Measurements from ENCODE around the gene SDSL.
A peak's percentile ranks its signal among the peaks of the same experiment; 100 is the strongest.

Gene SDSL

GRCh38 chr12:113413488-113413939 lies 8.7 kb upstream of the SDSL start:
- H2AK5ac ChIP-seq (ENCODE audit: low read length): no peak overlapping the region
- H3K79me1 ChIP-seq (ENCODE audit: low read length): no peaks in the 10 kb centered on the region
- no peak overlapping the region for H2BK12ac ChIP-seq (ENCODE audit: low read length)
- H2BK5ac ChIP-seq (ENCODE audit: low read depth, low read length, poor library complexity): no peak overlapping the region
- no peak overlapping the region for H3K18ac ChIP-seq (ENCODE audit: low read length)
- no peak overlapping the region for H3K27ac ChIP-seq (ENCODE audit: low read depth, low read length)
- no peaks in the 10 kb centered on the region for H3K4me1 ChIP-seq (ENCODE audit: control insufficient read depth in 1 of 2, insufficient read depth in 2 of 2, low read length in 2 of 2)
- H2BK120ac ChIP-seq (ENCODE audit: insufficient read depth, low read length, poor library complexity): no peak overlapping the region
- WGBS (ENCODE audit: extremely low coverage, insufficient coverage, insufficient read length): no CpG with 5 or more reads among the region's 11 CpGs
- no peaks in the 10 kb centered on the region for H3K9me3 ChIP-seq (ENCODE audit: insufficient read depth, low read depth, low read length)
- peak in 1 of 2 donors; percentile 21 for DNase-seq
- H4K91ac ChIP-seq (ENCODE audit: low read depth, low read length): no peak overlapping the region
- no peaks in the 10 kb centered on the region for H3K79me2 ChIP-seq (ENCODE audit: control insufficient read depth, insufficient read depth, low read length, poor library complexity)
- no peak overlapping the region for H3K4ac ChIP-seq (ENCODE audit: low read depth, low read length)
- H2AFZ ChIP-seq (ENCODE audit: insufficient read depth, low read length, poor library complexity): no peak overlapping the region
- H4K8ac ChIP-seq (ENCODE audit: low read depth, low read length): no peak overlapping the region
- no peak overlapping the region for H3K23ac ChIP-seq (ENCODE audit: low read length)
- H3K14ac ChIP-seq (ENCODE audit: low read length): no peak overlapping the region
- no peaks in the 10 kb centered on the region for H3K27me3 ChIP-seq (ENCODE audit: insufficient read depth, low read length)
- H3K4me2 ChIP-seq (ENCODE audit: low read length): no peak overlapping the region
- no peaks in the 10 kb centered on the region for H3K36me3 ChIP-seq (ENCODE audit: control insufficient read depth in 1 of 2, insufficient read depth in 2 of 2, low read length in 2 of 2)
- no peak overlapping the region for H4K12ac ChIP-seq (ENCODE audit: low read depth, low read length)
- no peak overlapping the region for H3K4me3 ChIP-seq (ENCODE audit: low read depth, low read length)
- no peak overlapping the region for H3K9ac ChIP-seq (ENCODE audit: low read length)

GRCh38 chr12:113414519-113415038 lies 7.6 kb upstream of the SDSL start:
- no peak overlapping the region for H2BK12ac ChIP-seq (ENCODE audit: low read length)
- H3K14ac ChIP-seq (ENCODE audit: low read length): no peak overlapping the region
- H3K79me1 ChIP-seq (ENCODE audit: low read length): no peaks in the 10 kb centered on the region
- H3K36me3 ChIP-seq (ENCODE audit: control insufficient read depth in 1 of 2, insufficient read depth in 2 of 2, low read length in 2 of 2): no peaks in the 10 kb centered on the region
- no peaks in the 10 kb centered on the region for H3K79me2 ChIP-seq (ENCODE audit: control insufficient read depth, insufficient read depth, low read length, poor library complexity)
- H4K91ac ChIP-seq (ENCODE audit: low read depth, low read length): no peak overlapping the region
- no peak overlapping the region for H3K4me2 ChIP-seq (ENCODE audit: low read length)
- no peaks in the 10 kb centered on the region for H3K9me3 ChIP-seq (ENCODE audit: insufficient read depth, low read depth, low read length)
- no peak overlapping the region for H3K18ac ChIP-seq (ENCODE audit: low read length)
- no peak overlapping the region for H2BK5ac ChIP-seq (ENCODE audit: low read depth, low read length, poor library complexity)
- H3K4me1 ChIP-seq (ENCODE audit: control insufficient read depth in 1 of 2, insufficient read depth in 2 of 2, low read length in 2 of 2): no peaks in the 10 kb centered on the region
- H3K9ac ChIP-seq (ENCODE audit: low read length): no peak overlapping the region
- H3K27me3 ChIP-seq (ENCODE audit: insufficient read depth, low read length): no peaks in the 10 kb centered on the region
- no peak overlapping the region for H4K12ac ChIP-seq (ENCODE audit: low read depth, low read length)
- no peak for DNase-seq
- H3K23ac ChIP-seq (ENCODE audit: low read length): no peak overlapping the region
- no peak overlapping the region for H2AK5ac ChIP-seq (ENCODE audit: low read length)
- H3K4ac ChIP-seq (ENCODE audit: low read depth, low read length): no peak overlapping the region
- no peak overlapping the region for H3K4me3 ChIP-seq (ENCODE audit: low read depth, low read length)
- no peak overlapping the region for H3K27ac ChIP-seq (ENCODE audit: low read depth, low read length)
- no CpG with 5 or more reads among the region's 9 CpGs for WGBS (ENCODE audit: extremely low coverage, insufficient coverage, insufficient read length)
- H2AFZ ChIP-seq (ENCODE audit: insufficient read depth, low read length, poor library complexity): no peak overlapping the region
- H4K8ac ChIP-seq (ENCODE audit: low read depth, low read length): no peak overlapping the region
- H2BK120ac ChIP-seq (ENCODE audit: insufficient read depth, low read length, poor library complexity): no peak overlapping the region

GRCh38 chr12:113416091-113416754 lies 6.0 kb upstream of the SDSL start:
- H3K18ac ChIP-seq (ENCODE audit: low read length): no peak overlapping the region
- H3K14ac ChIP-seq (ENCODE audit: low read length): no peak overlapping the region
- no peaks in the 10 kb centered on the region for H3K36me3 ChIP-seq (ENCODE audit: control insufficient read depth in 1 of 2, insufficient read depth in 2 of 2, low read length in 2 of 2)
- WGBS (ENCODE audit: extremely low coverage, insufficient coverage, insufficient read length): no CpG with 5 or more reads among the region's 6 CpGs
- H3K9me3 ChIP-seq (ENCODE audit: insufficient read depth, low read depth, low read length): no peaks in the 10 kb centered on the region
- no peak overlapping the region for H3K27ac ChIP-seq (ENCODE audit: low read depth, low read length)
- no peak overlapping the region for H3K4me3 ChIP-seq (ENCODE audit: low read depth, low read length)
- H3K9ac ChIP-seq (ENCODE audit: low read length): no peak overlapping the region
- no peak overlapping the region for H4K91ac ChIP-seq (ENCODE audit: low read depth, low read length)
- no peak overlapping the region for H3K4ac ChIP-seq (ENCODE audit: low read depth, low read length)
- H3K4me1 ChIP-seq (ENCODE audit: control insufficient read depth in 1 of 2, insufficient read depth in 2 of 2, low read length in 2 of 2): no peaks in the 10 kb centered on the region
- H3K4me2 ChIP-seq (ENCODE audit: low read length): no peak overlapping the region
- no peak overlapping the region for H2AK5ac ChIP-seq (ENCODE audit: low read length)
- no peaks in the 10 kb centered on the region for H3K79me1 ChIP-seq (ENCODE audit: low read length)
- H2BK12ac ChIP-seq (ENCODE audit: low read length): no peak overlapping the region
- H3K79me2 ChIP-seq (ENCODE audit: control insufficient read depth, insufficient read depth, low read length, poor library complexity): no peaks in the 10 kb centered on the region
- peak; percentile 13 to 34 for DNase-seq
- no peak overlapping the region for H2BK5ac ChIP-seq (ENCODE audit: low read depth, low read length, poor library complexity)
- no peak overlapping the region for H4K12ac ChIP-seq (ENCODE audit: low read depth, low read length)
- H2AFZ ChIP-seq (ENCODE audit: insufficient read depth, low read length, poor library complexity): no peak overlapping the region
- no peak overlapping the region for H4K8ac ChIP-seq (ENCODE audit: low read depth, low read length)
- no peaks in the 10 kb centered on the region for H3K27me3 ChIP-seq (ENCODE audit: insufficient read depth, low read length)
- H3K23ac ChIP-seq (ENCODE audit: low read length): no peak overlapping the region
- no peak overlapping the region for H2BK120ac ChIP-seq (ENCODE audit: insufficient read depth, low read length, poor library complexity)

- H3K4me1 ChIP-seq (ENCODE audit: control insufficient read depth in 1 of 2, insufficient read depth in 2 of 2, low read length in 2 of 2): peaks cover 7 to 10% of the 10 kb centered on the region in 2 experiments
- H3K4me3 ChIP-seq (ENCODE audit: low read depth, low read length): no peak overlapping the region
Observed at GRCh38 chr12:113418213-113418879, 3.8 kb upstream of the SDSL start.

More at GRCh38 chr12:113418213-113418879, 3.8 kb upstream of the SDSL start:
- Histone ChIP-seq H3K27me3 (ENCODE audit: insufficient read depth, low read length) (no peaks in the 10 kb centered on the region), H3K23ac (ENCODE audit: low read length) (no peak overlapping the region), H3K18ac (ENCODE audit: low read length) (no peak overlapping the region), H2AK5ac (ENCODE audit: low read length) (no peak overlapping the region), H3K14ac (ENCODE audit: low read length) (no peak overlapping the region), H2BK5ac (ENCODE audit: low read depth, low read length, poor library complexity) (no peak overlapping the region), H3K9me3 (ENCODE audit: insufficient read depth, low read depth, low read length) (no peaks in the 10 kb centered on the region), H4K8ac (ENCODE audit: low read depth, low read length) (no peak overlapping the region), H3K79me2 (ENCODE audit: control insufficient read depth, insufficient read depth, low read length, poor library complexity) (peaks cover 3% of the 10 kb centered on the region), H2BK12ac (ENCODE audit: low read length) (no peak overlapping the region), H4K12ac (ENCODE audit: low read depth, low read length) (no peak overlapping the region), H3K4ac (ENCODE audit: low read depth, low read length) (no peak overlapping the region), H2AFZ (ENCODE audit: insufficient read depth, low read length, poor library complexity) (no peak overlapping the region), H3K27ac (ENCODE audit: low read depth, low read length) (no peak overlapping the region), H3K36me3 (ENCODE audit: control insufficient read depth in 1 of 2, insufficient read depth in 2 of 2, low read length in 2 of 2) (no peaks in the 10 kb centered on the region), H3K79me1 (ENCODE audit: low read length) (peaks cover 4% of the 10 kb centered on the region), H3K9ac (ENCODE audit: low read length) (no peak overlapping the region), H2BK120ac (ENCODE audit: insufficient read depth, low read length, poor library complexity) (no peak overlapping the region), H4K91ac (ENCODE audit: low read depth, low read length) (no peak overlapping the region), H3K4me2 (ENCODE audit: low read length) (no peak overlapping the region)
- peak; percentile 19 to 43 for DNase-seq
- WGBS (ENCODE audit: extremely low coverage, insufficient coverage, insufficient read length): no CpG with 5 or more reads among the region's 13 CpGs

Measured in trophoblast cell (in vitro differentiated cells and primary cell).